HL-60 (cell line): Measurements from ENCODE around the gene TSPAN17.

Source experiments
- DNase-seq, 2 experiments: peaks; one replicate each; pipeline ENCODE4 v3.0.0-alpha.2; 2010 to 2020; ENCODE audit warnings: low read depth in 1 of 2, low spot score in 1 of 2
- H3K27ac ChIP-seq: fragments of 250-450 bp; sonication (Bioruptor Pico); replicated peaks from 2 replicates; pipeline ENCODE4 v1.5.1; 2020; ENCODE audit warnings: mild to moderate bottlenecking, moderate library complexity
- H3K27me3 ChIP-seq: fragments of 250-450 bp; sonication (Bioruptor Pico); 2 replicates; pipeline ENCODE4 v1.5.1; 2021; ENCODE audit warnings: mild to moderate bottlenecking, moderate library complexity; ENCODE audit not compliant: insufficient read depth, poor library complexity, severe bottlenecking
- H3K4me3 ChIP-seq: replicated peaks from 2 replicates; pipeline ENCODE4 v1.5.1; 2011; ENCODE audit warnings: mild to moderate bottlenecking, control low read depth, low read length; ENCODE audit not compliant: insufficient read depth
- GABPA ChIP-seq: IDR thresholded peaks from 2 replicates; pipeline ENCODE4 v1.6.1; 2012; ENCODE audit warnings: low read depth
- POLR2AphosphoS5 ChIP-seq: IDR thresholded peaks from 2 replicates; pipeline ENCODE4 v1.6.1; 2012; ENCODE audit warnings: low read depth
- SPI1 ChIP-seq: IDR thresholded peaks from 2 replicates; pipeline ENCODE4 v1.6.1; 2012; ENCODE audit warnings: low read depth, mild to moderate bottlenecking, borderline replicate concordance
- TF ChIP-seq, protein P1 (sequence below): IDR thresholded peaks from 2 replicates; pipeline ENCODE4 v1.6.1; 2012; ENCODE audit warnings: low read depth; ENCODE audit not compliant: insufficient replicate concordance
- TF ChIP-seq, protein P2 (sequence below): IDR thresholded peaks from one replicate; pipeline ENCODE4 v1.5.1; 2011; ENCODE audit warnings: low read length, control low read depth, inconsistent platforms; ENCODE audit not compliant: insufficient read depth

The TSPAN17 gene

GRCh38 chr5:176662371-176663333 is 15.4 kb downstream of the TSPAN17 start:
- no peak overlapping the region for H3K27ac ChIP-seq
- TF ChIP-seq GABPA (no peak), SPI1 (no peak), POLR2AphosphoS5 (no peak)
- TF ChIP-seq, protein P1, sequence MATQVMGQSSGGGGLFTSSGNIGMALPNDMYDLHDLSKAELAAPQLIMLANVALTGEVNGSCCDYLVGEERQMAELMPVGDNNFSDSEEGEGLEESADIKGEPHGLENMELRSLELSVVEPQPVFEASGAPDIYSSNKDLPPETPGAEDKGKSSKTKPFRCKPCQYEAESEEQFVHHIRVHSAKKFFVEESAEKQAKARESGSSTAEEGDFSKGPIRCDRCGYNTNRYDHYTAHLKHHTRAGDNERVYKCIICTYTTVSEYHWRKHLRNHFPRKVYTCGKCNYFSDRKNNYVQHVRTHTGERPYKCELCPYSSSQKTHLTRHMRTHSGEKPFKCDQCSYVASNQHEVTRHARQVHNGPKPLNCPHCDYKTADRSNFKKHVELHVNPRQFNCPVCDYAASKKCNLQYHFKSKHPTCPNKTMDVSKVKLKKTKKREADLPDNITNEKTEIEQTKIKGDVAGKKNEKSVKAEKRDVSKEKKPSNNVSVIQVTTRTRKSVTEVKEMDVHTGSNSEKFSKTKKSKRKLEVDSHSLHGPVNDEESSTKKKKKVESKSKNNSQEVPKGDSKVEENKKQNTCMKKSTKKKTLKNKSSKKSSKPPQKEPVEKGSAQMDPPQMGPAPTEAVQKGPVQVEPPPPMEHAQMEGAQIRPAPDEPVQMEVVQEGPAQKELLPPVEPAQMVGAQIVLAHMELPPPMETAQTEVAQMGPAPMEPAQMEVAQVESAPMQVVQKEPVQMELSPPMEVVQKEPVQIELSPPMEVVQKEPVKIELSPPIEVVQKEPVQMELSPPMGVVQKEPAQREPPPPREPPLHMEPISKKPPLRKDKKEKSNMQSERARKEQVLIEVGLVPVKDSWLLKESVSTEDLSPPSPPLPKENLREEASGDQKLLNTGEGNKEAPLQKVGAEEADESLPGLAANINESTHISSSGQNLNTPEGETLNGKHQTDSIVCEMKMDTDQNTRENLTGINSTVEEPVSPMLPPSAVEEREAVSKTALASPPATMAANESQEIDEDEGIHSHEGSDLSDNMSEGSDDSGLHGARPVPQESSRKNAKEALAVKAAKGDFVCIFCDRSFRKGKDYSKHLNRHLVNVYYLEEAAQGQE: no peak
- TF ChIP-seq, protein P2, sequence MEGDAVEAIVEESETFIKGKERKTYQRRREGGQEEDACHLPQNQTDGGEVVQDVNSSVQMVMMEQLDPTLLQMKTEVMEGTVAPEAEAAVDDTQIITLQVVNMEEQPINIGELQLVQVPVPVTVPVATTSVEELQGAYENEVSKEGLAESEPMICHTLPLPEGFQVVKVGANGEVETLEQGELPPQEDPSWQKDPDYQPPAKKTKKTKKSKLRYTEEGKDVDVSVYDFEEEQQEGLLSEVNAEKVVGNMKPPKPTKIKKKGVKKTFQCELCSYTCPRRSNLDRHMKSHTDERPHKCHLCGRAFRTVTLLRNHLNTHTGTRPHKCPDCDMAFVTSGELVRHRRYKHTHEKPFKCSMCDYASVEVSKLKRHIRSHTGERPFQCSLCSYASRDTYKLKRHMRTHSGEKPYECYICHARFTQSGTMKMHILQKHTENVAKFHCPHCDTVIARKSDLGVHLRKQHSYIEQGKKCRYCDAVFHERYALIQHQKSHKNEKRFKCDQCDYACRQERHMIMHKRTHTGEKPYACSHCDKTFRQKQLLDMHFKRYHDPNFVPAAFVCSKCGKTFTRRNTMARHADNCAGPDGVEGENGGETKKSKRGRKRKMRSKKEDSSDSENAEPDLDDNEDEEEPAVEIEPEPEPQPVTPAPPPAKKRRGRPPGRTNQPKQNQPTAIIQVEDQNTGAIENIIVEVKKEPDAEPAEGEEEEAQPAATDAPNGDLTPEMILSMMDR: no peak
- no peak for DNase-seq
- H3K4me3 ChIP-seq: no peak overlapping the region
- H3K27me3 ChIP-seq: peaks cover 3% of the 10 kb centered on the region

DNA sequence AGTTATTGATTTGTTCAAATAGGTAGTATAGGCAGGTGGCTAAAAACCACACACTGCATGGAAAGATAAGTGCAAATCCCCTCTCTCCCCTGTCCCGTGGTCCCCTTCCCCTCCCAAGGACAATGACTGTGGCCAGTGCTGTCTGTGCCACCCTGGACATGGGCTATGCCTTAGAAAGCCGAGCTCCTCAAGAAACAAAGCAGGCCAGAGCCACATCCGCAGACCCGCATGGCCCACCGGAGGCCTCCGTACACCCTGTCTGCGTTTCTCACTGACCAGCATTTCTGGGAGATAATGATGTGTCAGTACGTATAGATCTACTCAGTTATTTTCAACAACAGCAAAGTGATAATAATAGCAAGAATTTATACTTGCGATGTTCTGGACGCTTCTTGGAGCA is 16.3 kb downstream of the TSPAN17 start:
- no peak overlapping the region for H3K27ac ChIP-seq
- peaks cover 4% of the 10 kb centered on the region for H3K27me3 ChIP-seq
- H3K4me3 ChIP-seq: no peak overlapping the region
- TF ChIP-seq, protein P2: no peak
- no peak for TF ChIP-seq SPI1
- TF ChIP-seq POLR2AphosphoS5: no peak
- no peak for TF ChIP-seq GABPA
- TF ChIP-seq, protein P1: no peak
- no peak for DNase-seq

- Histone ChIP-seq H3K4me3 (no peak overlapping the region), H3K27me3 (peaks cover 7% of the 10 kb centered on the region), H3K27ac (no peak overlapping the region)
- TF ChIP-seq GABPA: no peak
- TF ChIP-seq, protein P1: no peak
- TF ChIP-seq, protein P2: no peak
- no peak for DNase-seq
These were observed 17.2 kb downstream of the TSPAN17 start for GRCh38 chr5:176664479-176664878.
